ENCODE results near the gene CNGB1. TPM values are rescaled to one million over a fixed set of nuclear protein-coding genes. Genes with fewer than 3 reads are reported as not detected.

CNGB1 gene
- total and polyA plus RNA-seq, 2 donors (not counting 1 experiment from before 2014, with no cell fraction given) = not detected

DNA sequence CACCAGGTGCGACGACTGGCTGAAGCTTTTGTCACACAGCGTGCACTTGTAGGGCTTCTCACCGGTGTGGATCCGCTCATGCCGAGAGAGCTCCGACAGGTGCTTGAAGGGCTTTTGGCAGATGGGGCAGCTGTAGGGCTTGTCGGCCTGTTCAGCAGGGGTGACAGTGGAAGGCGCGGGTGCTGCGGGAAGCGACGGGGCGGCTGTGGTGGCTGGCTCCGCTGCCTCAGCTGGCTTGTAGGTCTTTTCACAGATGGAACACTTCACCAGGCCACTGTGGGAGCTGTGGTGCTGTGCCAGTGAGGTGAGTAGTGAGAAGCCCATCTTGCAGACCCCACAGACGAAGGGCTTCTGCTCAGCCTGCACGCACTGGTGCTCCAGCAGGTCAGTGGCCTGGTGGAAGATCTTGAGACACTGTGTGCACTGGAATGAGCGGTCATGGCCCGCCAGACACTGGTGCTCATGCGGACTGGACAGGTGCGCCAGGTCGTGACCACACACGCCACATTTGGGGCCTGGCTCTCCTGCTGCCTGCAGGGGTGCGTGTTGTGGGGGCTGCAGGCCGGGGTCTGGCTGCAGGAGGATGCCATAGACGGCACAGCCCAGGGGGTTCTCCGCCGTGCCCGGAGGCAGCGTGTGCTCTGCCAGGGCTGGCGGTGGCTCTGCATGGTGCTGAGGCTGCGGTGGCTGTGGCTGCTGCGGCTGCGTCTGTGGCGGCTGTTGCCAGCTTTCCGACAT, 26.8 kb upstream of the CNGB1 start:
- Histone ChIP-seq H3K79me2 (ENCODE audit: control insufficient read depth, insufficient read depth, low read length) (peaks cover 3% of the 10 kb centered on the region), H3K27me3 (ENCODE audit: control insufficient read depth, insufficient read depth, low read length) (no peaks in the 10 kb centered on the region), H3K4me1 (ENCODE audit: control insufficient read depth, extremely low read depth, insufficient read depth, low read length) (peaks cover 2% of the 10 kb centered on the region), H3K9ac (ENCODE audit: insufficient read depth, low read length) (no peak overlapping the region), H3K4me3 (replicated peaks in 1 of 4; ENCODE audit: control extremely low read depth in 1 of 4, insufficient read depth in 1 of 4, low read depth in 3 of 4, low read length in 4 of 4) (no peak overlapping the region), H3K36me3 (ENCODE audit: control insufficient read depth, insufficient read depth, low read length) (peaks cover 16% of the 10 kb centered on the region), H3K4me2 (ENCODE audit: extremely low read depth, insufficient read depth, low read length) (no peak overlapping the region), H3K27ac (ENCODE audit: insufficient read depth, low read length) (no peak overlapping the region), H3K9me3 (ENCODE audit: control insufficient read depth, insufficient read depth, low read depth, low read length) (no peaks in the 10 kb centered on the region), H2AFZ (ENCODE audit: low read length) (no peak overlapping the region), H4K20me1 (ENCODE audit: control insufficient read depth, extremely low read depth, insufficient read depth, low read length) (no peaks in the 10 kb centered on the region)
- no peak for DNase-seq (ENCODE audit: low read depth in 2 of 2)
- no peak for TF ChIP-seq EZH2 (IDR thresholded peaks at IDR 0.05; ENCODE audit: low read length, missing control alignments)
- TF ChIP-seq, protein P1, sequence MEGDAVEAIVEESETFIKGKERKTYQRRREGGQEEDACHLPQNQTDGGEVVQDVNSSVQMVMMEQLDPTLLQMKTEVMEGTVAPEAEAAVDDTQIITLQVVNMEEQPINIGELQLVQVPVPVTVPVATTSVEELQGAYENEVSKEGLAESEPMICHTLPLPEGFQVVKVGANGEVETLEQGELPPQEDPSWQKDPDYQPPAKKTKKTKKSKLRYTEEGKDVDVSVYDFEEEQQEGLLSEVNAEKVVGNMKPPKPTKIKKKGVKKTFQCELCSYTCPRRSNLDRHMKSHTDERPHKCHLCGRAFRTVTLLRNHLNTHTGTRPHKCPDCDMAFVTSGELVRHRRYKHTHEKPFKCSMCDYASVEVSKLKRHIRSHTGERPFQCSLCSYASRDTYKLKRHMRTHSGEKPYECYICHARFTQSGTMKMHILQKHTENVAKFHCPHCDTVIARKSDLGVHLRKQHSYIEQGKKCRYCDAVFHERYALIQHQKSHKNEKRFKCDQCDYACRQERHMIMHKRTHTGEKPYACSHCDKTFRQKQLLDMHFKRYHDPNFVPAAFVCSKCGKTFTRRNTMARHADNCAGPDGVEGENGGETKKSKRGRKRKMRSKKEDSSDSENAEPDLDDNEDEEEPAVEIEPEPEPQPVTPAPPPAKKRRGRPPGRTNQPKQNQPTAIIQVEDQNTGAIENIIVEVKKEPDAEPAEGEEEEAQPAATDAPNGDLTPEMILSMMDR (conservative IDR thresholded peaks at IDR 0.05 in 1 of 2, IDR thresholded peaks at IDR 0.05 in 1 of 2; ENCODE audit: low read depth in 1 of 2, low read length in 2 of 2) = no peak

GRCh38 chr16:57997176-57997527, 26.2 kb upstream of the CNGB1 start:
- H3K79me2 ChIP-seq (ENCODE audit: control insufficient read depth, insufficient read depth, low read length) = peaks cover 3% of the 10 kb centered on the region
- no peak overlapping the region for H3K9ac ChIP-seq (ENCODE audit: insufficient read depth, low read length)
- no peaks in the 10 kb centered on the region for H3K9me3 ChIP-seq (ENCODE audit: control insufficient read depth, insufficient read depth, low read depth, low read length)
- H3K27me3 ChIP-seq (ENCODE audit: control insufficient read depth, insufficient read depth, low read length) = no peaks in the 10 kb centered on the region
- H3K4me1 ChIP-seq (ENCODE audit: control insufficient read depth, extremely low read depth, insufficient read depth, low read length) = peaks cover 2% of the 10 kb centered on the region
- H3K4me2 ChIP-seq (ENCODE audit: extremely low read depth, insufficient read depth, low read length) = no peak overlapping the region
- H2AFZ ChIP-seq (ENCODE audit: low read length) = no peak overlapping the region
- H3K36me3 ChIP-seq (ENCODE audit: control insufficient read depth, insufficient read depth, low read length) = peaks cover 16% of the 10 kb centered on the region
- TF ChIP-seq, protein P1 (conservative IDR thresholded peaks at IDR 0.05 in 1 of 2, IDR thresholded peaks at IDR 0.05 in 1 of 2; ENCODE audit: low read depth in 1 of 2, low read length in 2 of 2) = no peak
- no peak for TF ChIP-seq EZH2 (IDR thresholded peaks at IDR 0.05; ENCODE audit: low read length, missing control alignments)
- no peak overlapping the region for H3K4me3 ChIP-seq (replicated peaks in 1 of 4; ENCODE audit: control extremely low read depth in 1 of 4, insufficient read depth in 1 of 4, low read depth in 3 of 4, low read length in 4 of 4)
- no peaks in the 10 kb centered on the region for H4K20me1 ChIP-seq (ENCODE audit: control insufficient read depth, extremely low read depth, insufficient read depth, low read length)
- H3K27ac ChIP-seq (ENCODE audit: insufficient read depth, low read length) = no peak overlapping the region
- no peak for DNase-seq (ENCODE audit: low read depth in 2 of 2)

DNA sequence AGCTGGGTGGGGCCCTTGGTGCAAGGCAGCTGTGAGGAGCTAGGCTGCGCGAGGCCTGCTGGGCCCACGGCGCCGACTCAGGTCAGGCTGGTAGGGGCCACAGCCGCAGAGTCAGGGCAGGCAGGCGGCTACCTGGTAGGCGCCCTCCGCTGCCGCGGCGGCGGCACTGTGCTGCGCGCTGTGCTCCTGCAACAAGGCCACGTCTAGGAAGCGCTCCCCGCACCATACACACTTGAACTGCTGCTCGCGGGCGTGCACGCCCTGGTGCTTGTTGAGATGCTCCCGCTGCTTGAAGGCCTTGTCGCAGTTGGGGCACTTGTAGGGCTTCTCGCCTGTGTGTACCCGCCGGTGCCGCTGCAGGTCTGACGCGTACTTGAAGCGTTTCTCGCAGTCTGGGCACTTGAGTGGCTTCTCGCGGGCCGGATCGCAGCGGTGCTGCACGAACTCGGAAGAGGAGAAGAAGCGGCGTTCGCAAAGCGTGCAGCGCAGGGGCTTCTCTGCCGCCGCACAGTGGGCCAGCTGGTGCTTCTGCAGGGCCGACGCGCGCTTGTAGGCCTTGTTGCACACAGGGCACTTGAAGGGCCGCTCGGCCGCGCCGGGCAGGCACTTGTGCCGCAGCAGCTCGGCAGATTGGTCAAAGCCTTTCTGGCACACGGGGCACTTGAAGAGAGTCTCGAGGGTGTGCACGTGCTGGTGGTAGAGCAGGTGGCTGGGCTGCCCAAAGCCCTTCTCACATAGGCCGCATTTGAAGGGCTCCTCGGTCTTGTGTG, 25.7 kb upstream of the CNGB1 start:
- H3K9ac ChIP-seq (ENCODE audit: insufficient read depth, low read length) = no peak overlapping the region
- no peaks in the 10 kb centered on the region for H4K20me1 ChIP-seq (ENCODE audit: control insufficient read depth, extremely low read depth, insufficient read depth, low read length)
- H3K27me3 ChIP-seq (ENCODE audit: control insufficient read depth, insufficient read depth, low read length) = no peaks in the 10 kb centered on the region
- TF ChIP-seq, protein P1 (conservative IDR thresholded peaks at IDR 0.05 in 1 of 2, IDR thresholded peaks at IDR 0.05 in 1 of 2; ENCODE audit: low read depth in 1 of 2, low read length in 2 of 2) = no peak
- TF ChIP-seq EZH2 (IDR thresholded peaks at IDR 0.05; ENCODE audit: low read length, missing control alignments) = no peak
- peaks cover 3% of the 10 kb centered on the region for H3K79me2 ChIP-seq (ENCODE audit: control insufficient read depth, insufficient read depth, low read length)
- no peak overlapping the region for H3K27ac ChIP-seq (ENCODE audit: insufficient read depth, low read length)
- no peaks in the 10 kb centered on the region for H3K9me3 ChIP-seq (ENCODE audit: control insufficient read depth, insufficient read depth, low read depth, low read length)
- DNase-seq (ENCODE audit: low read depth in 2 of 2) = no peak
- peaks cover 16% of the 10 kb centered on the region for H3K36me3 ChIP-seq (ENCODE audit: control insufficient read depth, insufficient read depth, low read length)
- no peak overlapping the region for H3K4me3 ChIP-seq (replicated peaks in 1 of 4; ENCODE audit: control extremely low read depth in 1 of 4, insufficient read depth in 1 of 4, low read depth in 3 of 4, low read length in 4 of 4)
- H3K4me2 ChIP-seq (ENCODE audit: extremely low read depth, insufficient read depth, low read length) = no peak overlapping the region
- no peak overlapping the region for H2AFZ ChIP-seq (ENCODE audit: low read length)
- peaks cover 2% of the 10 kb centered on the region for H3K4me1 ChIP-seq (ENCODE audit: control insufficient read depth, extremely low read depth, insufficient read depth, low read length)

Data from fibroblast of lung (primary cell).